H1 (cell line): ENCODE measurements around the gene ULK3. TPM values are rescaled to one million over a fixed set of nuclear protein-coding genes. Genes with fewer than 3 reads are reported as not detected.

Source experiments
- CTCF ChIA-PET: fragments of 300-600 bp; sonication (Branson Sonifier 250); formaldehyde crosslinking; loops from one replicate; lab custom pipeline; 2021; ENCODE audit not compliant: partially characterized antibody; lab: Charles Lee
- POLR2A ChIA-PET: fragments of 300-600 bp; sonication (Branson Sonifier 250); formaldehyde crosslinking; loops from one replicate; lab custom pipeline; 2021; ENCODE audit warnings: inconsistent platforms; ENCODE audit not compliant: partially characterized antibody; lab: Charles Lee
- DNase-seq, 2 experiments: peaks; one replicate each; pipeline versions ENCODE4 v3.0.0 to v3.0.0-alpha.2; 2010 to 2022; ENCODE audit warnings: low spot score in 2 of 2, low read depth in 1 of 2, mixed read lengths in 1 of 2
- FAIRE-seq: peaks from 2 replicates; lab custom pipeline; 2011; peaks lifted over from hg19 to GRCh38; lab: Jason Lieb, UNC
- H2AFZ ChIP-seq: 2 replicates; pipeline ENCODE4 v1.8.1; 2012; ENCODE audit warnings: low read length, inconsistent platforms
- H2AK5ac ChIP-seq: 2 replicates; pipeline ENCODE4 v1.6.1; 2013; ENCODE audit warnings: low read depth, low read length
- H2BK120ac ChIP-seq: replicated peaks from 2 replicates; pipeline ENCODE3; 2013; ENCODE audit warnings: low read depth, low read length, inconsistent platforms
- H2BK12ac ChIP-seq: 2 replicates; pipeline ENCODE4 v1.6.1; 2013; ENCODE audit warnings: low read depth, low read length
- H2BK15ac ChIP-seq: 2 replicates; pipeline ENCODE4 v1.6.1; 2013; ENCODE audit warnings: low read length
- H2BK20ac ChIP-seq: 2 replicates; pipeline ENCODE4 v1.6.1; 2013; ENCODE audit warnings: low read length
- H2BK5ac ChIP-seq: 2 replicates; pipeline ENCODE4 v1.6.1; 2013; ENCODE audit warnings: low read depth, low read length
- H3K14ac ChIP-seq: 2 replicates; pipeline ENCODE4 v1.6.1; 2013; ENCODE audit warnings: inconsistent platforms; ENCODE audit not compliant: insufficient read length
- H3K18ac ChIP-seq: 2 replicates; pipeline ENCODE4 v1.6.1; 2013; ENCODE audit warnings: low read length; ENCODE audit errors: extremely low read depth
- H3K23ac ChIP-seq: 2 replicates; pipeline ENCODE4 v1.6.1; 2013; ENCODE audit warnings: inconsistent platforms; ENCODE audit not compliant: insufficient read length
- H3K23me2 ChIP-seq: 2 replicates; pipeline ENCODE4 v1.6.1; 2013; ENCODE audit warnings: low read depth, low read length
- H3K27ac ChIP-seq: 2 replicates; pipeline ENCODE4 v1.6.1; 2011; ENCODE audit warnings: low read depth, low read length, inconsistent platforms
- H3K27me3 ChIP-seq, 4 experiments: replicated peaks in 1 of 4; 1 replicate in 1 of 4; 2 replicates in 3 of 4; pipeline versions ENCODE4 v1.6.1 to v1.8.1; 2011 to 2013; ENCODE audit warnings: low read length in 3 of 4, mild to moderate bottlenecking in 3 of 4, inconsistent platforms in 2 of 4, mixed read lengths in 2 of 4, moderate library complexity in 1 of 4; ENCODE audit not compliant: control insufficient read depth in 3 of 4, insufficient read depth in 3 of 4; ENCODE audit errors: extremely low read depth in 1 of 4
- H3K36me3 ChIP-seq, 4 experiments: 2 replicates each; pipeline versions ENCODE4 v1.6.1 to v1.8.1; 2011 to 2013; ENCODE audit warnings: mild to moderate bottlenecking in 4 of 4, low read length in 3 of 4, moderate library complexity in 2 of 4, control low read depth in 1 of 4, inconsistent platforms in 1 of 4; ENCODE audit not compliant: insufficient read depth in 4 of 4, control insufficient read depth in 2 of 4
- H3K4ac ChIP-seq: replicated peaks from 2 replicates; pipeline ENCODE3; 2013; ENCODE audit warnings: low read length, low read depth, mixed read lengths, inconsistent platforms; ENCODE audit not compliant: insufficient read length
- H3K4me1 ChIP-seq, 4 experiments: replicated peaks in 1 of 4; 1 replicate in 1 of 4; 2 replicates in 3 of 4; pipeline versions ENCODE4 v1.6.1 to v1.8.1; 2011 to 2013; ENCODE audit warnings: low read length in 3 of 4, inconsistent platforms in 2 of 4, mixed read lengths in 1 of 4; ENCODE audit not compliant: insufficient read depth in 4 of 4, control insufficient read depth in 3 of 4
- H3K4me2 ChIP-seq, 2 experiments: 2 replicates each; pipeline versions ENCODE4 v1.6.1 to v1.8.1; 2011 to 2013; ENCODE audit warnings: low read depth in 2 of 2, low read length in 2 of 2, control low read depth in 1 of 2, inconsistent platforms in 1 of 2, mild to moderate bottlenecking in 1 of 2; ENCODE audit not compliant: insufficient read depth in 1 of 2
- H3K4me3 ChIP-seq, 4 experiments: fragments of 200-600, 300-600 bp in 1 of 4; sonication (generic), shearing (Covaris generic), sonication (Bioruptor Twin) in 1 of 4; 2 replicates each; pipeline versions ENCODE4 v1.5.1 to v1.8.1; 2011 to 2016; ENCODE audit warnings: low read length in 4 of 4, low read depth in 3 of 4, control low read depth in 2 of 4, inconsistent platforms in 2 of 4, mild to moderate bottlenecking in 2 of 4, mixed read lengths in 1 of 4, moderate library complexity in 1 of 4; ENCODE audit not compliant: insufficient read depth in 2 of 4; ENCODE audit errors: extremely low read depth in 1 of 4
- H3K56ac ChIP-seq: replicated peaks from 2 replicates; pipeline ENCODE3; 2013; ENCODE audit warnings: low read depth, mild to moderate bottlenecking, mixed read lengths, low read length, inconsistent platforms; ENCODE audit not compliant: insufficient read length
- H3K79me1 ChIP-seq: 2 replicates; pipeline ENCODE4 v1.6.1; 2013; ENCODE audit warnings: low read depth, low read length, control low read depth
- H3K79me2 ChIP-seq, 2 experiments: 2 replicates each; pipeline versions ENCODE4 v1.6.1 to v1.8.1; 2012 to 2013; ENCODE audit warnings: low read length in 2 of 2, mild to moderate bottlenecking in 2 of 2, inconsistent platforms in 1 of 2; ENCODE audit not compliant: insufficient read depth in 2 of 2, control insufficient read depth in 1 of 2
- H3K9ac ChIP-seq, 4 experiments: replicated peaks in 1 of 4; 1 replicate in 1 of 4; 2 replicates in 3 of 4; pipeline versions ENCODE4 v1.6.1 to v1.8.1; 2011 to 2013; ENCODE audit warnings: low read depth in 3 of 4, low read length in 3 of 4, control low read depth in 2 of 4, mild to moderate bottlenecking in 2 of 4, moderate library complexity in 2 of 4, inconsistent platforms in 1 of 4; ENCODE audit errors: extremely low read depth in 1 of 4
- H3K9me3 ChIP-seq, 2 experiments: 2 replicates each; pipeline versions ENCODE4 v1.6.1 to v1.8.1; 2012 to 2013; ENCODE audit warnings: mild to moderate bottlenecking in 2 of 2, moderate library complexity in 2 of 2, control low read depth in 1 of 2, inconsistent platforms in 1 of 2, low read depth in 1 of 2, low read length in 1 of 2, mixed read lengths in 1 of 2; ENCODE audit not compliant: insufficient read depth in 2 of 2
- H4K20me1 ChIP-seq, 2 experiments: replicated peaks in 1 of 2; 2 replicates each; pipeline versions ENCODE3 to v1.8.1; 2011 to 2013; ENCODE audit warnings: inconsistent platforms in 2 of 2, low read length in 2 of 2, mild to moderate bottlenecking in 1 of 2; ENCODE audit not compliant: insufficient read depth in 2 of 2, control insufficient read depth in 1 of 2
- H4K5ac ChIP-seq: 2 replicates; pipeline ENCODE4 v1.6.1; 2013; ENCODE audit warnings: low read length, low read depth, mixed read lengths, inconsistent platforms; ENCODE audit not compliant: insufficient read length
- H4K8ac ChIP-seq: 2 replicates; pipeline ENCODE4 v1.8.0; 2013; ENCODE audit warnings: mild to moderate bottlenecking, moderate library complexity, low read length, inconsistent platforms; ENCODE audit not compliant: insufficient read depth; ENCODE audit errors: extremely low read depth
- H4K91ac ChIP-seq: replicated peaks from 2 replicates; pipeline ENCODE3; 2013; ENCODE audit warnings: low read length, mixed read lengths, inconsistent platforms; ENCODE audit not compliant: insufficient read length
- SIRT6 ChIP-seq: IDR thresholded peaks from one replicate; pipeline ENCODE4 v1.7.1; 2012; ENCODE audit warnings: low read length, inconsistent platforms
- WGBS, 2 experiments: shearing (Covaris generic) in 1 of 2; methylation state at CpG; one replicate each; pipeline versions ENCODE4 v1.1.6 to v1.1.7; 2013 to 2015; ENCODE audit warnings: low lambda C conversion rate in 2 of 2, mixed read lengths in 2 of 2, inconsistent platforms in 1 of 2, low coverage in 1 of 2, missing lambda C conversion rate in 1 of 2; ENCODE audit not compliant: insufficient replicate concordance in 2 of 2, insufficient coverage in 1 of 2, insufficient read length in 1 of 2; ENCODE audit errors: extremely low coverage in 1 of 2, missing lambda C conversion rate in 1 of 2; 5-methylcytosine and 5-hydroxymethylcytosine counted together
- polyA plus RNA-seq, 7 experiments: library from polyadenylated mRNA; depleted of rRNA in 3 of 7; stranded (reverse) in 5 of 7; unstranded in 2 of 7; fragments of >200 nt in 5 of 7; fragments of 200-250 nt in 2 of 7; gene quantifications; 1 replicate in 5 of 7; 2 replicates in 1 of 7; 4 replicates in 1 of 7; pipeline versions ENCODE4 v1.2.1 to v1.2.3, GENCODE V29; 2011 to 2013; ENCODE audit warnings: missing spikeins in 2 of 7, mixed read lengths in 2 of 7
- total RNA-seq: library from RNA; stranded (reverse); fragmentation: NEBNext Ultra II Directional; extraction: Animal tissue kit (Norgen Biotek cat#: 25700); gene quantifications from 2 replicates; pipeline ENCODE4 v1.2.1, GENCODE V29; 2021

The ULK3 gene
- total and polyA plus RNA-seq, 2 of the 8 experiments (the other 6 are each of a cell fraction or from before 2014, with no cell fraction given): 27.1 to 34.4 TPM

DNA sequence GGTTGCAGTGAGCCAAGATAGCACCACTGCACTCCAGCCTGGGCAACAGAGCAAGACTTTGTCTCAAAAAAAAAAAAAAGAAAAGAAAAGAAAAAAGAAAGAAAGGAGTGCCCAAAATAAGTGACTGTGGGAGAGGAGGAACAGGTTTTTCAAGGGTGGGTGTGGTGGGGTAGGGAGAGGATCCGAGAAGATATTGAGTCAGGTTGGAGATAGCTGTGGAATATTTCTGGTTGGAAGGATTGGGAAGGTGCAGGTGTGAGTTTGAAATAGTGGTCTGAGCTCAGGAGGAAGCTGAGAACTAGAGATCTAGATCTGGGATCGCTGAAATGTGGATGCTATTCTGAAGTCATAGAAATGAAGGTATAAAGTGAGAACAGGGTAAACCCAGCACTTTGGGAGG lies 22.4 kb upstream of the ULK3 start:
- Histone ChIP-seq H4K8ac (no peak overlapping the region), H4K20me1 (peaks cover 3 to 9% of the 10 kb centered on the region in 2 experiments), H3K79me2 (peaks cover 0 to 41% of the 10 kb centered on the region in 2 experiments; a peak in 2 of 4 replicates), H3K4me2 (no peak overlapping the region), H3K79me1 (peaks cover 9% of the 10 kb centered on the region; the same call in 1 of the 2 replicates), H3K14ac (no peak overlapping the region), H2BK5ac (no peak overlapping the region), H2BK12ac (no peak overlapping the region), H3K9me3 (no peaks in the 10 kb centered on the region), H2AFZ (no peak overlapping the region), H3K27me3 (no peaks in the 10 kb centered on the region), H3K4me1 (no peaks in the 10 kb centered on the region), H3K4ac (no peak overlapping the region), H3K56ac (no peak overlapping the region), H3K36me3 (no peaks in the 10 kb centered on the region), H4K5ac (no peak overlapping the region), H3K27ac (no peak overlapping the region), H3K4me3 (no peak overlapping the region), H2AK5ac (no peak overlapping the region), H2BK120ac (no peak overlapping the region), H4K91ac (no peak overlapping the region), H3K9ac (no peak overlapping the region), H2BK20ac (no peak overlapping the region), H3K23me2 (peaks cover 2% of the 10 kb centered on the region; the same call in 1 of the 2 replicates), H3K18ac (no peak overlapping the region), H3K23ac (no peak overlapping the region), H2BK15ac (no peak overlapping the region)
- no peak for TF ChIP-seq SIRT6
- FAIRE-seq (no peak), DNase-seq (no peak)
- ChIA-PET CTCF (interaction anchor here (1.0 to 1.1 kb wide), 2 partner anchors 43 to 233 kb away, joined by 3 read pairs; no protein-coding TSS in a partner anchor), POLR2A (interaction anchor here (1.1 kb wide), 1 partner anchor 13 kb away, joined by 3 read pairs; no protein-coding TSS in a partner anchor)
- 75% methylated on average over 2 of the region's 2 CpGs; no CpG with 5 or more reads in 1 of the 2 experiments for WGBS, 2 experiments
